Measurements from ENCODE around the gene GABBR2. TPM values are rescaled to one million over a fixed set of nuclear protein-coding genes. Genes with fewer than 3 reads are reported as not detected.
"Not testable (repeated sequence)": the region's sequence is repeated elsewhere in the genome, so short reads cannot be mapped to it uniquely, and the experiment has no call there.

The GABBR2 gene
- total RNA-seq, 1 donor from 2014 or later, result 6.4 TPM

GRCh38 chr9:98591696-98592095 is 117.0 kb downstream of the GABBR2 start:
- Mint-ChIP-seq H3K27me3 (peaks cover 4% of the 10 kb centered on the region), H3K36me3 (no peaks in the 10 kb centered on the region), H3K4me3 (no peak overlapping the region), H3K4me1 (ENCODE audit: unreplicated experiment) (no peaks in the 10 kb centered on the region), H3K9me3 (no peaks in the 10 kb centered on the region), H3K27ac (no peak overlapping the region)
- TF ChIP-seq, protein P1, sequence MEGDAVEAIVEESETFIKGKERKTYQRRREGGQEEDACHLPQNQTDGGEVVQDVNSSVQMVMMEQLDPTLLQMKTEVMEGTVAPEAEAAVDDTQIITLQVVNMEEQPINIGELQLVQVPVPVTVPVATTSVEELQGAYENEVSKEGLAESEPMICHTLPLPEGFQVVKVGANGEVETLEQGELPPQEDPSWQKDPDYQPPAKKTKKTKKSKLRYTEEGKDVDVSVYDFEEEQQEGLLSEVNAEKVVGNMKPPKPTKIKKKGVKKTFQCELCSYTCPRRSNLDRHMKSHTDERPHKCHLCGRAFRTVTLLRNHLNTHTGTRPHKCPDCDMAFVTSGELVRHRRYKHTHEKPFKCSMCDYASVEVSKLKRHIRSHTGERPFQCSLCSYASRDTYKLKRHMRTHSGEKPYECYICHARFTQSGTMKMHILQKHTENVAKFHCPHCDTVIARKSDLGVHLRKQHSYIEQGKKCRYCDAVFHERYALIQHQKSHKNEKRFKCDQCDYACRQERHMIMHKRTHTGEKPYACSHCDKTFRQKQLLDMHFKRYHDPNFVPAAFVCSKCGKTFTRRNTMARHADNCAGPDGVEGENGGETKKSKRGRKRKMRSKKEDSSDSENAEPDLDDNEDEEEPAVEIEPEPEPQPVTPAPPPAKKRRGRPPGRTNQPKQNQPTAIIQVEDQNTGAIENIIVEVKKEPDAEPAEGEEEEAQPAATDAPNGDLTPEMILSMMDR (conservative IDR thresholded peaks at IDR 0.05), result no peak
- DNase-seq (ENCODE audit: extremely low spot score, unreplicated experiment), result no peak

- Mint-ChIP-seq H3K4me3 (no peak overlapping the region), H3K27ac (no peak overlapping the region), H3K36me3 (no peaks in the 10 kb centered on the region), H3K9me3 (no peaks in the 10 kb centered on the region), H3K4me1 (ENCODE audit: unreplicated experiment) (no peaks in the 10 kb centered on the region), H3K27me3 (peaks cover 4% of the 10 kb centered on the region)
- TF ChIP-seq, protein P1 (conservative IDR thresholded peaks at IDR 0.05), result no peak
- DNase-seq (ENCODE audit: extremely low spot score, unreplicated experiment), result no peak
Measured at GRCh38 chr9:98590101-98590500, 118.6 kb downstream of the GABBR2 start.

- H3K27ac Mint-ChIP-seq, result no peak overlapping the region
- TF ChIP-seq, protein P1 (conservative IDR thresholded peaks at IDR 0.05), result no peak
- H3K36me3 Mint-ChIP-seq, result no peaks in the 10 kb centered on the region
- H3K4me3 Mint-ChIP-seq, result no peak overlapping the region
- no peak for DNase-seq (ENCODE audit: extremely low spot score, unreplicated experiment)
- H3K27me3 Mint-ChIP-seq, result peaks cover 7% of the 10 kb centered on the region
- no peaks in the 10 kb centered on the region for H3K9me3 Mint-ChIP-seq
- H3K4me1 Mint-ChIP-seq (ENCODE audit: unreplicated experiment), result no peaks in the 10 kb centered on the region
Measured at GRCh38 chr9:98589102-98589501, 119.6 kb downstream of the GABBR2 start.

GRCh38 chr9:98584853-98585438 is 123.8 kb downstream of the GABBR2 start:
- not testable (repeated sequence) for DNase-seq (ENCODE audit: extremely low spot score, unreplicated experiment); H3K4me3 Mint-ChIP-seq; H3K4me1 Mint-ChIP-seq (ENCODE audit: unreplicated experiment); H3K27ac Mint-ChIP-seq; H3K9me3 Mint-ChIP-seq; H3K36me3 Mint-ChIP-seq
- peaks cover 14% of the 10 kb centered on the region for H3K27me3 Mint-ChIP-seq

GRCh38 chr9:98584059-98584458 is 124.7 kb downstream of the GABBR2 start:
- H3K27me3 Mint-ChIP-seq, result peaks cover 19% of the 10 kb centered on the region
- TF ChIP-seq, protein P1 (conservative IDR thresholded peaks at IDR 0.05), result no peak

DNA sequence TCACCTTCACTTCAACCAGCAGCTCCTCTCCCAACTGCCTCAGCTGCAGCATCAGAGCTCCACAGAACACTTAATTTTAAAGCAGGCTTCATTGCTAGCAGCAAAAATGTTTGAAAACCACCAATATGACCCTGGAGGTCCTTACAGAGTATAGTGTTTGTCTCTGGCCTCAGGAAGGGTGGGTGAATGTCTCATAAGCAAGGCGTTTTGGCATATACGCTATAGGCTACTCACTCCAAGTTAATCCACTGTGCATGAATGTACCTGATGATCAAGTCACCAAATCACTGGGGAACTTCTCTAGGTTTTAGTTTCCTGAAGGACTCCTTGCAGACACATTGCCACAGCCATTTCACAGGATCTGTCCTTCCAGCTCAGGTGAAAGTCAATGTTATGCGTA is 125.3 kb downstream of the GABBR2 start:
- H3K4me3 Mint-ChIP-seq, result no peak overlapping the region
- H3K9me3 Mint-ChIP-seq, result no peaks in the 10 kb centered on the region
- TF ChIP-seq, protein P1 (conservative IDR thresholded peaks at IDR 0.05), result no peak
- H3K4me1 Mint-ChIP-seq (ENCODE audit: unreplicated experiment), result no peaks in the 10 kb centered on the region
- no peak overlapping the region for H3K27ac Mint-ChIP-seq
- no peak for DNase-seq (ENCODE audit: extremely low spot score, unreplicated experiment)
- H3K36me3 Mint-ChIP-seq, result no peaks in the 10 kb centered on the region
- peaks cover 22% of the 10 kb centered on the region for H3K27me3 Mint-ChIP-seq

More at GRCh38 chr9:98584059-98584458, 124.7 kb downstream of the GABBR2 start:
- Mint-ChIP-seq H3K4me1 (ENCODE audit: unreplicated experiment) (no peaks in the 10 kb centered on the region), H3K27ac (no peak overlapping the region), H3K9me3 (no peaks in the 10 kb centered on the region), H3K36me3 (no peaks in the 10 kb centered on the region), H3K4me3 (no peak overlapping the region)
- no peak for DNase-seq (ENCODE audit: extremely low spot score, unreplicated experiment)

All from type B pancreatic cell (in vitro differentiated cells).